HG03064 (cell line): Measurements from ENCODE around the gene ITGA3.

Source experiments
- ATAC-seq: cut with Tn5 transposase; IDR thresholded peaks from one replicate; pipeline ENCODE4 v1.9.1; 2021; ENCODE audit warnings: low read depth; ENCODE audit not compliant: unreplicated experiment

The ITGA3 gene

DNA sequence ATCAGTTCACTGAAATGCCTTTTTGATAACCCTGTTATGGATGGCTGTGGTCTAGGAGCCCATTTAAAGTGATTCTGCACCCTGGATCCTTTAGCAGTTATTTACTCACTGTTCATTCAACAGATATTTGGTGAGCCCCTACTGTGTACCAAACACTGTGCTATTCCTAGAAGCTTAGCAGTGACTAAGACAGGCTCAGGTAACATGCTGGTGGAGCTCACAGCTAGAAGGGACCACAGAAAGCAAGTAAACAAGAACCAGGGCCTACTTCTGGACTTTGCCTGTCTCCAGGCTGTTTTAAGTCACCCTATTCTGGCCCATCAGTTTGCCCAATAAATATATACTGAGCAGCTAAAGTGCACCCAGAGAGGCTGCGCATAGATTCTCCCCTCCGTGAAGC lies 11.1 kb downstream of the ITGA3 start:
- no peak for ATAC-seq

DNA sequence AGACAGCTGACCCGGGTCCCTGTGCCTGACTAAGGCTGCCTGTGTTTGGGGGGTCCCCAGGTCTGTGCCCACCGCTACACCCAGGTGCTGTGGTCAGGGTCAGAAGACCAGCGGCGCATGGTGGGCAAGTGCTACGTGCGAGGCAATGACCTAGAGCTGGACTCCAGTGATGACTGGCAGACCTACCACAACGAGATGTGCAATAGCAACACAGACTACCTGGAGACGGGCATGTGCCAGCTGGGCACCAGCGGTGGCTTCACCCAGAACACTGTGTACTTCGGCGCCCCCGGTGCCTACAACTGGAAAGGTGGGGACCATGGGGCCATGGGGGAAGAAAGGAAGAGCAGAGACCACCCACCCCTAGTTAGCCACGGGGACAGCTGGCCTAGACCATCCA lies 12.1 kb downstream of the ITGA3 start:
- no peak for ATAC-seq

DNA sequence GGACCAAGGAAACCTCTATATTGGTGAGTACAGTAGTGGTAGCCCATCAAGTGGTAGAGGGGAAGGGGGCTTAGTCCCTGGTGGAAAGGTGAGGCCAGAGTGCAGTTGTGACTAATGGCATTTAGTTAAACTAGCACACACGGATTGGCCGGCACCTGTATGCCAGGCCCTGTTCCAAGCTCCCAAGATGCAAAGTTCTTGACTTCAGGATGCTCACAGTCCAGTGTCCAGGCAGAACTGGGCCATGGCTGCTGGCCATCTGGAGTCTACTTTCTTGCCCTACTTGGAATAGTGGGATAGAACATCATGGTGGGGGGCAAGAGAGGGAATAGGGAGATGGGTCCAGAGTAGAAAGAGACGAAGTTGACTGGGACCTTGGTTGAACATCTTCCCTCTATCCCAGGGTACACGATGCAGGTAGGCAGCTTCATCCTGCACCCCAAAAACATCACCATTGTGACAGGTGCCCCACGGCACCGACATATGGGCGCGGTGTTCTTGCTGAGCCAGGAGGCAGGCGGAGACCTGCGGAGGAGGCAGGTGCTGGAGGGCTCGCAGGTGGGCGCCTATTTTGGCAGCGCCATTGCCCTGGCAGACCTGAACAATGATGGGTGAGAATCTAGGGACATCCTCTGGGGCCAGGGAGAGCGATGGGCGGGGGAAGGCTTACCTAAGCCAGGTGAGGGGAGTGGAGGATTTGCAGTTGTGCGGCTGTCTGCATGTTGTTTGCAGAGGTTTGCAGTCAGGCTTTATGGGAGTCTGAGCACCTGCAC lies 15.2 kb downstream of the ITGA3 start:
- ATAC-seq = no peak

DNA sequence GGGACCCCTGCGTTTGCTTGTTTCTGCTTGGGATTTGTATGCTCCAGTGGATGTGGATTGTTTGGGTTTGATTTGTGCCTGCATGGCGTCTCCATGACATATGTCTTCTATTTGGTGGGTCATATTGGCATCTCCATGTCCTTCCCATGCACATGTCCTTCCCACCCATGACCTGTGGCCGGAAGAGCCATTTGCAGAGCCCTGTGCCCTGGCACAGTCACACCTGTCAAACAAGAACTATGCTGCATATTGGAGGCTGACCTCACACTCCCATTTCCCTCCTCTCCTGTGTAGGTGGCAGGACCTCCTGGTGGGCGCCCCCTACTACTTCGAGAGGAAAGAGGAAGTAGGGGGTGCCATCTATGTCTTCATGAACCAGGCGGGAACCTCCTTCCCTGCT lies 15.8 kb downstream of the ITGA3 start:
- no peak for ATAC-seq

DNA sequence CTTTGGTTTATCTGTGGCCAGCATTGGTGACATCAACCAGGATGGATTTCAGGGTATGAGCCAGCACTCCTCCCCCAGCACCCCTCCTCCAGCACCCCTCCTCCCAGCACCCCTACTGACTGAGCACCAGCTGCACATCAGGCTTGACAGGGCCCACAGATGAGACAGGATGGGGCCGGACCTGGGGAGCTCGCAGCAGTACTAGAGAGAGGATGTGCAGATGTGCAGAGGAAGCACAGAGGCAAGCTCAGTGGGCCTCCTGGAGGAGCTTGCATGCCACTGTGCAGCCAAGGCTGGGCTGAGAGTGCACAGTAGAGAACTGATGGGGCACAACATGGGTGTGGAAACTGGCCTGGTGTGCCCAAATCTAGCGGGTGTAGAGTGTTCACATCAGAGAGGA lies 16.2 kb downstream of the ITGA3 start:
- no peak for ATAC-seq

DNA sequence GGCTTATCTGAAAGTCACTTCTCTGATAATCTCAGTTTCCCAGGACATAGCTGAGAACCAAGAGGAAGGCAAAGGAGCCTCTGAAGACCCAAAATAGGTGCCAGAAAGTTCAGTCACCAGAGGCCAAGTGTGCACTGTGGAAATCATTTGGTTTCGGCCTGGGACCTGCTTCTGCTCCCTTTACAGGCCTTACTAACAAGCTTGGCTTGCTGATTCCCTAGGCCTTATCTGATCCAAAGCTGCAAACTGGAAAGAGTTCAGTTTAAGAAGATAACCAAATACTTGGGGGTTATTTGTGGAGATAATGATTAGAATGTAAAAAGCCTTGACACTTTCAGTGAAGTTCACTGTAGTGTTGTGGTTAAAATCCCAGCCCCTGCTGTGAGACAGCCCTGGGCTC lies 17.0 kb downstream of the ITGA3 start:
- no peak for ATAC-seq

DNA sequence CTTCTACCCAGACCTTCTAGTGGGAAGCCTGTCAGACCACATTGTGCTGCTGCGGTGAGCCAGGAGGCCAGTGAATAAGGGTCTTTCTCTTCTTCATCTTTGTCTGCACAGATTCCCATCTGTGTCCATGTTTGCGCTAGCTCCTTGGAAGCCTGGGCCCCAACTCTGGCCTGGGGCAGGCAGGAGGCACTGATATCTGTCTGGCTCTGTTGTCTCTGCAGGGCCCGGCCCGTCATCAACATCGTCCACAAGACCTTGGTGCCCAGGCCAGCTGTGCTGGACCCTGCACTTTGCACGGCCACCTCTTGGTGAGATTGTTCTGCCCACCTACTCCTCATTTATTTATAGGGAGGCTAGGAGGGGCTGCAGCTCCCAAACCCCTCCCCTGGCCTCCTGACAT lies 18.3 kb downstream of the ITGA3 start:
- no peak for ATAC-seq

DNA sequence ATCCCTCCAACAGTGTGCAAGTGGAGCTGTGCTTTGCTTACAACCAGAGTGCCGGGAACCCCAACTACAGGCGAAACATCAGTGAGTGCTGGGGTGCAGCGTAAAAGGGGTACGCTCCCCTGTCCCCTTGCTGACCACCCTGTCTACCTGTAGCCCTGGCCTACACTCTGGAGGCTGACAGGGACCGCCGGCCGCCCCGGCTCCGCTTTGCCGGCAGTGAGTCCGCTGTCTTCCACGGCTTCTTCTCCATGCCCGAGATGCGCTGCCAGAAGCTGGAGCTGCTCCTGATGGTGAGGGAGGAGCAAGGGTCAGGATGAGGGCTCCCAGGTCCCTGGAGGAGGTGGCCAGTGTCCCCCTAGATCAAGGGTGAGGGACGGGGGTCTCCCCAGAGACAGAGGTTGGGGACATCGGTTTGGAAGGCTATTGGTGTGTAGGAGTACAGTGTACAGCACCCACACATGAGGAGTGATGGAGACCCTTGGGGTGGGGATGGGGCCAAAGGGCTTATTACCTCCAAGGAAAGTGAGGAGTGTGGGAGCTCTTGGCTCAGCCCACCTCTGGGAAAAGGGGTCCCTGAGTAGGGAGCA lies 19.6 kb downstream of the ITGA3 start:
- no peak for ATAC-seq

DNA sequence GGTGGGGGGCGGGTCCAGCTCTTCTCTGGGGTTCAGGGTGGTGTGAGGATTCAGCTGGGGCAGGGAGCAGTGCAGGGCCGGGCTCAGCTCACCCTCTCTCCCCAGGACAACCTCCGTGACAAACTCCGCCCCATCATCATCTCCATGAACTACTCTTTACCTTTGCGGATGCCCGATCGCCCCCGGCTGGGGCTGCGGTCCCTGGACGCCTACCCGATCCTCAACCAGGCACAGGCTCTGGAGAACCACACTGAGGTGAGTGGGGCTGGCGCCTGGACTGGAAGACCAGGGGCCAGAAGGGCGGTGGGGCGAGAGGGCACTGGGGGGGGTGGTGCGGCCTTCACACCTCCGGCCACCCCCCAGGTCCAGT lies 20.3 kb downstream of the ITGA3 start:
- no peak for ATAC-seq

DNA sequence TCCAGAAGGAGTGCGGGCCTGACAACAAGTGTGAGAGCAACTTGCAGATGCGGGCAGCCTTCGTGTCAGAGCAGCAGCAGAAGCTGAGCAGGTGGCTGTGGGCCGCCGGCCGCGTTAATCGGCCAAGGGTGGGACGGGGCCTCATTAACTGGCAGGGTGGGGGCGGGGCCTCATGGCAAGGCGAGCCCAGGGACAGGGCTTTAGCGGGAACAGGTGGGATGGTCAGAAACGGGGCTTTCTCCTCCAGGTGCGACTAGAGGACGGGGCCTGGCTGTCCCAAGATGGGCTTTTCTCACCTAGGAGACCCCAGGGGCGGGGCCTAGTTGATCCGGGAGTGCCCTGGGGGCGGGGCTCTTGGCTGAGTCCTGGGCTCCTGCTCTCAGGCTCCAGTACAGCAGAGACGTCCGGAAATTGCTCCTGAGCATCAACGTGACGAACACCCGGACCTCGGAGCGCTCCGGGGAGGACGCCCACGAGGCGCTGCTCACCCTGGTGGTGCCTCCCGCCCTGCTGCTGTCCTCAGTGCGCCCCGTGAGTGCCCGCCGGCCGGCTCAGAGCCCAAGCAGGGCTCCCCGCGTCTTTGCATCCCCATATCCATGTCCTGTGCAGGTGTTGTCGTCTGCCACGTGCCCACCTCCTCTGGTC lies 20.8 kb downstream of the ITGA3 start:
- ATAC-seq = no peak

DNA sequence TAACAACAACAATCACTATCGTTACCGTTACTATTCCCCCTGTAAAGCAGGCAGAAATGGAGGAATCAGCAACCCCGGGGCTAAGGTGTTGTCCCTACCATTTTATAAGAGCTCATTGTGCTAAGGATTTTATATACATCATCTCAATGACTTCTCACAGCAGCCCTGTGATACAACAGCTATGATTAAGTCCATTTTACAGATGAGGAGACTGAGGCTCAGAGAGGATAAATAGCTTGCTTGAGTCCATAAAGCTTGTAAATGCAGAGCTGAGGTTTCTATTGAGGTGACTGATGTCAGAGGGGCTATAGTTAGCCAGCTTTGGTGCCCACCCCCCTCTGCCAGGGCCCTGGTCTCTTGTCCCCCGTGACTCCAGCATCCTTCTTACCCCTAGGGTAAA lies 22.5 kb downstream of the ITGA3 start:
- ATAC-seq = no peak

DNA sequence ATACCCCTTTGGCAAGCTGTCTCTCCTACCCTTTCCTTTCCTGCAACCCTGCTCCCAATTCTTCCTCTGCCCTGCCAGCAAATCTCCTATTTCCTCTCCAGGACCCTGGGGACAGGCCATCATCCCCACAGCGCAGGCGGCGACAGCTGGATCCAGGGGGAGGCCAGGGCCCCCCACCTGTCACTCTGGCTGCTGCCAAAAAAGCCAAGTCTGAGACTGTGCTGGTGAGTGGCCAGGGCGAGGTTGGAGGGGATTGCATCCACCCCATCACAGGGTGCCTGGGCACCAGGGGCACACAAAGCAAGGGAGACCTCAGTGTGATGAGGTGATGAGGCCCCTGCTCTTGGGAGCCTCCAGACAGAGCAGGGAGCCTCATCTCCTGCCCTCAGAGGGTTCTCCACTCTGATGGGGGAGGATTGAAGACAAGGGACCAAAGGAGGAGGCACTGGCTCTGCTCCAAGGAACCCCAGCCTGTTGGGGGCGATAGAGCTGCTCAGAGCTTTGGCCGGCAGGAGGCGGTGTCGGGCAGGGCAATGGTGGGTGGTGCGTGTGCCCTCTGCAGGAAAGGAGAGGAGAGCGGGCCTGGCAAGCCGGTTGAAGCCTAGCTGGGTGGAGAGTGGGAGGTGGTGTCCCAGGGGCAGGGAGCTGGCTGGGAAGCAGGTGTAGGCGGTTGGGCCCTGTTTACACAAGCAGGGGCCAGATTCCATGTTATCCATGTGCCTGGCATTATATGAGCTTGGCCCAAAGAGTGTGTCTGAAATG lies 23.6 kb downstream of the ITGA3 start:
- no peak for ATAC-seq

DNA sequence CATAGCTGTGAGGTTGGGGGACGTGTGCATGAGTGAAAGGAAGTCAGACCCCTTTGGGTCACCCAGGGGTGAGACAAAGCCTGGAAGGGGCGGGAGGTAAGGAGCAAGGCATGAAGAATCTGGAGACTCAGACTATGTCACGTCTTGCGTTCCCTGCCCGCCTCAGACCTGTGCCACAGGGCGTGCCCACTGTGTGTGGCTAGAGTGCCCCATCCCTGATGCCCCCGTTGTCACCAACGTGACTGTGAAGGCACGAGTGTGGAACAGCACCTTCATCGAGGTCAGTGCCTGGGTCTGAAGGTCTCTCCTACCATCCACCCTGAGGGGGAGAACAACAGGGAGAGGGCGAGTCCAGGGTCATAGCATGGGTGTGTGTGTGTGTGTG lies 24.2 kb downstream of the ITGA3 start:
- no peak for ATAC-seq

DNA sequence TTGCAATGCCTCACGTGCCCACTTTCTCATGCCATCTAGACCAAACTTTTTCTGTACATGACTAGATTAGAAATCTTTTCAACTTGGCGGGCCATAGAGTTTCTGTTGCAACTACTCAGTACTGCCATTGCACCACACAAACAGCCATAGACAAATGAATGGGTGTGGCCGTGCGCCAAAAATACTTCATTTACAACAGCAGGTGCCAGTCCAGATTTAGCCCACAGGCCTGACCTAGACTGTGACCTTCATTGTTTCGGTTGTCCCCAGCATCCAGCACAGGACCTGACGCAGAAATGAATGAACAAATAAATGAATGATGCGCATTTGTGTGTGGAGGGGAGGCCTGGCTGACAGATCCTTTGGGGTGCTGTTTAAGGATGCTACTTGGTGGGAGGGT lies 24.9 kb downstream of the ITGA3 start:
- ATAC-seq = no peak

DNA sequence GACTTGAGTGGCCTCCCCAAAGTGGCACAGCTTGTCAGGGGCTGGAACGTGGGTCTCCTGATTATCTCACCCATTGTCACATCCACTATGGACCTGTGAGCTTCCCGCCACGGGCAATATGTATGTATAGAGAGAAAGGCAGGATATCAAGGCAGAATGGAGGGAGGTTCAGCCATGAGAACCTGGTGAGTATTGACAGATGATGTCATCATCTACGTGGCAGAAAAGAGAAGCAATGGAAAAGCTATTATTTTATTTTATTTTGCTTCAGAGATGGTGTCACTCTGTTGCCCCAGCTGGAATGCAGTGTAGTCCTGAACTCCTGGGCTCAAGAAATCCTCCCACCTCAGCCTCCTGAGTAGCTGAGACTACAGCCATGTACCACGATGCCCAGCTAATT lies 25.8 kb downstream of the ITGA3 start:
- no peak for ATAC-seq

DNA sequence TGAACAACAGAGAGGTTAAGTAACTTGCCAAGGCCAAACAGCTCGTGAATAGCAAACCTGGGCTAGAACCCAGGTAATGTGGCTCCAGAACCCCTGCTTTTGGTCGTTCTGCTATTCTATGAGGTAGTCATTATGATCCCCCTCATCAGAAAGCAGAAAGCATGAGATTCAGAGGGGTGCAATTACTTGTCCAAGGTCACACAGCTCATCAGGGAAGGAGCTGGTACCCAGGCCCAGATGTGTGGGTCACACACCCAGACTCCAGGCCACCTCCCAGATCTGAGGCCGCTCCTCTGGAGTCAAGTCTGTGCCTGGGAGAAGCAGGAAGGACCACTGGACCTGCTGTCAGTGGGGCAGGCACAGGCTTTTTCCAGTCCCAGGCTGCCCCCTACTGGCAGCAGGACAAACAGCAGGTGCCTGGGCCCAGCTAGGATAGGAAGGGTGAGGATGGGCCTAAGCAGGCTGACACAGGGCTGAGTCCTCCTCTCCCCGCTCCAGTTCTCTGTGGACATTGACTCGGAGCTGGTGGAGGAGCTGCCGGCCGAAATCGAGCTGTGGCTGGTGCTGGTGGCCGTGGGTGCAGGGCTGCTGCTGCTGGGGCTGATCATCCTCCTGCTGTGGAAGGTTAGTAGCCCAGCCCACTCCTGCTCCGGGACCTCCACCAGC lies 31.5 kb downstream of the ITGA3 start:
- no peak for ATAC-seq

DNA sequence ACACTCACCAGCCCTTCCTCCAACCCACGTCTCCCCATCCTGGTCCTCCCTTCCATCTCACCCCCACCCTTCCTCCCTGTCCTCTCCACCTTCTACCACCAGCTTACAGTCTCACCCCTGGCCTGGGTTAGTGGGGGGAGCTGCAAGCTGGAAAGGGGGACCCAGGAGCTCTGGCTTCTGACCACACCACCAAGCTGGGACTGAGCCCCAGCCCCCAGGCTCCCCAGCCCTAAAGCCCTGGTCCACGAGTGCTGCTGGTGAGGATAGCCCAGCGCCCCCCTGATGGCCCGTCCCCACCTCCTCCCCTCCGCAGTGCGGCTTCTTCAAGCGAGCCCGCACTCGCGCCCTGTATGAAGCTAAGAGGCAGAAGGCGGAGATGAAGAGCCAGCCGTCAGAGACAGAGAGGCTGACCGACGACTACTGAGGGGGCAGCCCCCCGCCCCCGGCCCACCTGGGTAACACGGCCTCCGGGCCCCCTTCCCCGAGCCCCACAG lies 32.0 kb downstream of the ITGA3 start:
- no peak for ATAC-seq

DNA sequence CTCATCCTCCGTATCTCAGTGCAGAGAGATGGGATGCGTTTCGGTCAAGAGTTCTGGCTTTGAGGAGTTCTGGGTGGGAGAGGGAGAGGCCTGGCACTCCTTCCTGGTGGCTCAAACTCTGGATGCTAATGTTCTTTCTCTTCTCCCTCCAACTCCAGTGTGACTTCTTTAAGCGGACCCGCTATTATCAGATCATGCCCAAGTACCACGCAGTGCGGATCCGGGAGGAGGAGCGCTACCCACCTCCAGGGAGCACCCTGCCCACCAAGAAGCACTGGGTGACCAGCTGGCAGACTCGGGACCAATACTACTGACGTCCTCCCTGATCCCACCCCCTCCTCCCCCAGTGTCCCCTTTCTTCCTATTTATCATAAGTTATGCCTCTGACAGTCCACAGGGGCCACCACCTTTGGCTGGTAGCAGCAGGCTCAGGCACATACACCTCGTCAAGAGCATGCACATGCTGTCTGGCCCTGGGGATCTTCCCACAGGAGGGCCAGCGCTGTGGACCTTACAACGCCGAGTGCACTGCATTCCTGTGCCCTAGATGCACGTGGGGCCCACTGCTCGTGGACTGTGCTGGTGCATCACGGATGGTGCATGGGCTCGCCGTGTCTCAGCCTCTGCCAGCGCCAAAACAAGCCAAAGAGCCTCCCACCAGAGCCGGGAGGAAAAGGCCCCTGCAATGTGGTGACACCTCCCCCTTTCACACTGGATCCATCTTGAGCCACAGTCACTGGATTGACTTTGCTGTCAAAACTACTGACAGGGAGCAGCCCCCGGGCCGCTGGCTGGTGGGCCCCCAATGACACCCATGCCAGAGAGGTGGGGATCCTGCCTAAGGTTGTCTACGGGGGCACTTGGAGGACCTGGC lies 33.3 kb downstream of the ITGA3 start:
- no peak for ATAC-seq

DNA sequence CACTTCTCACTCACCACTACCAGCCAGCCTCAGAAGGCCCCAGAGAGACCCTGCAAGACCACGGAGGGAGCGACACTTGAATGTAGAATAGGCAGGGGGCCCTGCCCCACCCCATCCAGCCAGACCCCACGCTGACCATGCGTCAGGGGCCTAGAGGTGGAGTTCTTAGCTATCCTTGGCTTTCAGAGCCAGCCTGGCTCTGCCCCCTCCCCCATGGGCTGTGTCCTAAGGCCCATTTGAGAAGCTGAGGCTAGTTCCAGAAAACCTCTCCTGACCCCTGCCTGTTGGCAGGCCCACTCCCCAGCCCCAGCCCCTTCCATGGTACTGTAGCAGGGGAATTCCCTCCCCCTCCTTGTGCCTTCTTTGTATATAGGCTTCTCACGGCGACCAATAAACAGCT lies 34.2 kb downstream of the ITGA3 start:
- no peak for ATAC-seq
